GM13976 (cell line): ENCODE measurements around the gene PRUNE1.
A peak's percentile ranks its signal among the peaks of the same experiment; 100 is the strongest.

Experiments
- DNase-seq: peaks from one replicate; pipeline ENCODE4 v3.0.0; 2012; ENCODE audit warnings: low spot score
- CTCF ChIP-seq: IDR thresholded peaks from 2 replicates; pipeline ENCODE4 v1.5.1; 2012; ENCODE audit warnings: borderline replicate concordance, mild to moderate bottlenecking; ENCODE audit not compliant: insufficient read depth; ENCODE audit errors: extremely low read depth, missing control alignments, control extremely low read depth
- in situ Hi-C: fragments of 300-500 bp; cut with MboI; formaldehyde crosslinking; loops from one replicate; pipeline ENCODE4 v1.12.0; 2022; ENCODE audit warnings: low sequenced_read_pairs, mixed read lengths, inconsistent platforms; ENCODE audit not compliant: unreplicated experiment

Gene PRUNE1

GRCh38 chr1:151070474-151071276 lies 62.4 kb downstream of the PRUNE1 start, which contains the start of gene GABPB2:
Gene GABPB2, plus strand, starts transcription at chr1:151070761. Its CDS starts 17,429 bp downstream, at chr1:151088190.
- TF ChIP-seq CTCF, result peak; percentile 92
- peak; percentile 94 for DNase-seq
- in situ Hi-C loops, result no loop called here

GRCh38 chr1:151072224-151072623 lies 64.0 kb downstream of the PRUNE1 start:
- in situ Hi-C loops, result no loop called here
- DNase-seq, result no peak
- no peak for TF ChIP-seq CTCF
